Testis (tissue), 2 donors: Measurements from ENCODE around the gene MTA3.

Experiments
- CTCF ChIP-seq, 3 experiments: fragments of 450-650 bp in 2 of 3; fragments of 200-600 bp in 1 of 3; sonication (generic) in 1 of 3; IDR thresholded peaks; one replicate each; pipeline ENCODE4 v1.5.1; 2016 to 2019; ENCODE audit warnings: antibody characterized with exemption in 3 of 3, mild to moderate bottlenecking in 2 of 3, moderate library complexity in 1 of 3
- POLR2A ChIP-seq: fragments of 450-650 bp; IDR thresholded peaks from one replicate; pipeline ENCODE4 v1.6.1; 2017; ENCODE audit warnings: antibody characterized with exemption, mild to moderate bottlenecking, moderate library complexity

- TF ChIP-seq CTCF (IDR thresholded peaks at IDR 0.05), result no peak
- TF ChIP-seq POLR2A, result no peak
Measured at GRCh38 chr2:42602218-42602875, 33.9 kb downstream of the MTA3 start.
